ENCODE data around the gene KY.
"Not testable (repeated sequence)": the region's sequence is repeated elsewhere in the genome, so short reads cannot be mapped to it uniquely, and the experiment has no call there.

Gene KY

DNA sequence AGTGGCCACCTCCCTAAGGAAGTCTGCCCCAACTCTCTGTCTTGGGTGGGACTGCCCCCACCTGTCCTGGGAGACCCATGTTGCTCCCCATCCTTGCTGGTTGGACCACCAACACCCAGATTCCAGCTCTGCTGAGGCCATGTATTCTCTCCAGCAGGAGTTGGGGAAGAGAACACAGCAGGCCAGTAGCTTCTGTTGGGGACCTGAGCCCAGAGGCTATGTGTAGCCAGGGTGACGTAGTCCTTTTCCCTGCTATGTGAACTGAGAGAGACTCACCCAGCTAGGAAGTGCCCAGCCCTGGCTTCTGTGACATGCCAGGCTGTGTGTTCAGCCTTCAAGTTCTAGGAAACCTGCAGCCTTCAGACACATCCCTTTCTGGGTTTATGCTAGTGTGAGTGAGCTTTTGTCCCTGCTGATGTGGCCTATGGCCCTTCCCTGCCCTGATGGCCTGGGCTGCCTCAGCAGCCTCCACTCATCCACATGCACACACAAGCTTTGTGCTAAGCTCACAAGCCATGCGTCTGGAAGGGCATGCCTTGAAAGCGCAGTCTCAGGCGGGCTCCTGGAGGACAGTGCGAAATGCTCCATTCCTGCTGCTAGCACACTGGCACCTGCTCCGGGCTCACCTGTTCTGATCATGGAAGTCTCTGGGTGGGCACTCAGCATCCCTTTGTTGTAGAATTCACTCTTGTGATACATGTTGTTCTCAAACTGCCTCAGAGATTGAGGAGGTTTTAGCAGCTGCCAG, 42.6 kb downstream of the KY start:
- Histone ChIP-seq H3K4me3 (no peak overlapping the region), H3K27ac (peak overlapping the region in 1 of 21 experiments; percentile 3)

- no peak overlapping the region for H3K4me3 ChIP-seq
- H3K27ac ChIP-seq, result peak overlapping the region in 1 of 21 experiments; percentile 3
Observed at GRCh38 chr3:134607054-134608022, 43.5 kb downstream of the KY start.

DNA sequence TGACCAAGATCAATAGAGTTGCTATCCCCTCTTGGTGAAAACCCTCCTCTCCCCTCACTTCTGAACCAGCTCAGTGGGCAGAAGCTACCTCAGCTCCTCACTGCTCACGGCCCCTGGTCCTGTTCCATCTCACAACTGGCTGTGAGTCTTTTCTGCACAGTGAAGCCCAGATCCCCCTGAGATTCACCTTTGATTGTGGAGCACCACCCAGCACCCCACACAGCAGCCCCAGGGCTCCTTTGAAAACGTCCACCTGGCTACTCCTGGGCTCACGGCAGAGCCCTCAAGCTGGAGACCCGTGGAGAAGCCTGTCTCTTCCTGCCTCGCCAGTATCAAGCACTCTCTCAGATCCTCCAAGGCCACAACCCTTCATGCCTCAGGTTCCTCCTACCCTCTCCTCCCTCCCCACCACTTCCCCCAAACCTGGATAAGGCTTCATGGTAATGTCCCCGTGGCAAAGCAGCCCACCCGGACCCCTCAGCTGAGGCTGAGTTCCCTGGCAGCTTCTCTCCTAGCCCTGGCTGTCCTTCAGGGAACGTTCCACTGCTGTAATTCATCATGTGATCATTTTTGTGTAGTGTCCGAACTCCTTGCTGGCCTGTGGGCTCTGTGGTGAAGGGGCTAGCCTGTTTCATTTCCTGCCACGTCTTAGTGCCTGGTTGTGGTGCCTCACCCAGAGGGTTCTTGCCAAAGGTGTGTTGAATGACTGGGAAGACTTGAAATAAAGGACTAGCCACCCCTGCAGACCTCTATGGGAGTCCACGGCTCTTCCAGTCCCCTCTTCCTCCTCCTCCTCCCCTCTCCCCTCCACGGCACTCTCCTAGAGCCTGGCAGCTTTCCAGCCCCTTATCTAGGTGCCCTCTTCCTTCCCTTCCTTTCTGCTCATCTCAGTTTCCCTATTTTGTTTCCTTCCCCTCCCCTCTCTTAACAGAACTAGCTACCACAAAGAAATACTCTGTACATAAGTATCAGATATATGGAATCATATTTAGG, 44.5 kb downstream of the KY start:
- Histone ChIP-seq H3K27ac (peak overlapping the region in 2 of 21 experiments; percentile 24 to 31), H3K4me3 (no peak overlapping the region)

- H3K4me3 ChIP-seq, result no peak overlapping the region
- no peak overlapping the region for H3K27ac ChIP-seq
Observed at GRCh38 chr3:134605556-134605955, 45.3 kb downstream of the KY start.

DNA sequence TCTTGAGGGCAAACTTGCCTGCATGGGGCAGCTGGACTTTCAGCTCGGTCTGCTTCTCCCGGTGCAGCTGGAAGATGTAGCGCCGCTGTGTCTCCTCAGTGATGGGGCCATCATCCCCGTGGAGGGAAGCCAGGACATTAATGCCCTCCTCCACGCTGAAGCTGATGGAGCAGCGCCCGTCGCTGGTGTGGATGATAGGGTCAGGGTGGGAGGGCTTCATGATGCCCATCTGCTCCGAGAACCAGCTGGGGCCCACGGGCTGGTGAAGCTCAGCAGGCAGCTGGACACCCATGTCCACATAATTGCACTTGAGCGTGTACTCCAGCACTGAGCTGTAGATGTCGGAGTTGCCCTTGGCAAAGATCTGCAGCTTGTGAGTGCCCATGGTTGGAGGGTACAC, 46.9 kb downstream of the KY start:
- H3K4me3 ChIP-seq, result no peak overlapping the region
- H3K27ac ChIP-seq, result no peak overlapping the region

- Histone ChIP-seq H3K27ac (no peak overlapping the region), H3K4me3 (no peak overlapping the region)
Observed at GRCh38 chr3:134603480-134603879, 47.3 kb downstream of the KY start.

- no peak overlapping the region for H3K4me3 ChIP-seq
- no peak overlapping the region for H3K27ac ChIP-seq
Observed at GRCh38 chr3:134602440-134602814, 48.4 kb downstream of the KY start.

- H3K4me3 ChIP-seq, result no peak overlapping the region
- H3K27ac ChIP-seq, result no peak overlapping the region
Observed at GRCh38 chr3:134601539-134602439, 49.0 kb downstream of the KY start.

- Histone ChIP-seq H3K4me3 (no peak overlapping the region), H3K27ac (no peak overlapping the region)
Observed at GRCh38 chr3:134600685-134601463, 49.9 kb downstream of the KY start.

GRCh38 chr3:134600206-134600605, 50.6 kb downstream of the KY start:
- H3K27ac ChIP-seq, result no peak overlapping the region
- no peak overlapping the region for H3K4me3 ChIP-seq

GRCh38 chr3:134598763-134599545, 51.9 kb downstream of the KY start:
- Histone ChIP-seq H3K27ac (peak overlapping the region in 1 of 21 experiments; percentile 17), H3K4me3 (no peak overlapping the region)

DNA sequence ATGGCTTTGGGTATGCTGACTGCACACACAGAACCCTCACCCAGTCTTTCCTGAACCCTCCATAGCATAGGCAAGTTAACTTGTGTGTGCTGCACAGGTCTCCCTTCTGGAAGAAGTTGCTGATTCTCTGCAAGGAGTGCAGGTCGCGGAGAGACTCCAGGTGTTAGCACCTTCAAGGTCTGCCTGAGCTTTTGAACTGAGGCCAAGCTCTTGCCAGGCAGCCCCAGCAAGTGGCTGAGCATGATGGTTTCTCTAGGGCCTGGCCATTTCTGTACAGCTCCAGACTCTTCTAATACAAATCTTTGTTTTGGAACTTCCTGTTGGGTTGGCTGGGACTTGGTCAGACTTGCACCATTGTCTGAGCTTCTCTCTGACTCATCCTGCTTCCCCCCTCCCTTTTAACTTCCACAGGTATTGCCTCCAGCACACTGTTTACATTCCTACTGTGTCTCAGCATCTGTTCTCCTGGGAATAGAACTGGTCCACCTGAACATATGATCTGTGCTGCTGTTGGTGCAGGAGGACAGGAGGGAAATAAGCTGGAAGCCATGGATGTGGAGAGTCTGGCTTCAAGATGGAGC, 53.3 kb downstream of the KY start:
- Histone ChIP-seq H3K27ac (peak overlapping the region in 5 of 21 experiments; percentile 5 to 74 (median 22)), H3K4me3 (no peak overlapping the region)

DNA sequence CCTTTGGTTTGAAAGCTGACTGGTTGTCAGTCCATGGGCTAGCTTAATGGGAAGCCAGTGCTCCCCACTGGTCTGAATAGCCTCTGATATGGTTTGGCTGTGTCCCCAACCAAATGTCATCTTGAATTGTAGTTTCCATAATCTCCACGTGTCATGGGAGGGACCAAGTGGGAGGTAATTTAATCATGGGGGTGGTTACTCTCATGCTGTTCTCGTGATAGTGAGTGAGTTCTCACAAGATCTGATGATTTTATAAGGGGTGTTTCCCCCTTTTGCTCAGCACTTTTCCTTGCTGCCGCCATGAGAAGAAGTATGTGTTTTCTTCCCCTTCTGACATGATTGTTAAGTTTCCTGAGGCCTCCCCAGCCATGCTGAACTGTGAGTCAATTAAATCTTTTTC, 55.8 kb downstream of the KY start:
- H3K4me3 ChIP-seq, H3K27ac ChIP-seq: not testable (repeated sequence)

DNA sequence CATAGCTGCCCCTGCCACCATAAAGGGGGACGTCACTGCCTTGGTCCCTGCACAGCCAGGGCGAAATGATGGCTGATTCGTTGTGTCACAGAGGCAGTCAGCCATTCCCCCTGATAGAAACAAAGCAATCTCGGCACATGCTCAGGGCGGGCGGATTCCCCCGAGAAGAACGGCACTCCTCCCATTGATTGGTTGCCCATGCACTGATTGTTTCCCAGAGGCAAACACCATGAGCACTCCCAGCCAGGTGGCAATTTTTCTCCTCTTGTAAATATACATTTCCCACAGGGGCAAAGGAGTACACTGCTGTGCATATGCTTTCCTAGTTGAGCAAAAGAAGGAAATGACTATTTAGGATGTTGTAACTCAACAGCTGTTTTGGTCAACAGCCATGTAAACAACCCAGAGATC, 56.5 kb downstream of the KY start:
- H3K4me3 ChIP-seq, result no peak overlapping the region

GRCh38 chr3:134592806-134593205, 58.0 kb downstream of the KY start:
- Histone ChIP-seq H3K27ac (no peak overlapping the region), H3K4me3 (no peak overlapping the region)

More for the DNA sequence above, 56.5 kb downstream of the KY start:
- H3K27ac ChIP-seq, result peak overlapping the region in 1 of 21 experiments; percentile 25

DNA sequence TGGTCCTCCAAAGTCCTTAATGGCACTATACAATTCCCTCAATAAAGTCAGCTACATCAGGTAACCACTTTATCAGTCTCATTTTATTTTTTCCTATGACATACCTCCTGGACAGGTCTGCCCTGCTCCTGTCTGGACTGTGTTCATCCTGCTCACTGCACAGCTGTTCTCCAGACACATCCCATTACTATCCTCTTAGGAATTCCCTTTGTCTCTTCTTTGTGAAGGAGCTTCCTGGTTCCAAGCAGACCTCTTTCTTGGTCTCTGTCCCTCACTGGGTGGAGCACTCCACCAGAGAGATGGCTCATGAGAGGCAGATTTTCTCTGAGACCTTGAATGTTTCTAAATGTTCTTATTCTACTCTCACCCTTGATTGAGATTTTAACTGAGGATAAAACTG, 60.1 kb downstream of the KY start:
- peak overlapping the region in 1 of 21 experiments; percentile 27 for H3K27ac ChIP-seq

More for the DNA sequence above, 60.1 kb downstream of the KY start:
- no peak overlapping the region for H3K4me3 ChIP-seq

All from skin epidermis (tissue), 12 donors.